Left ventricle myocardium inferior (tissue), 1 donor: ENCODE data around the gene CNOT4. TPM values are rescaled to one million over a fixed set of nuclear protein-coding genes. Genes with fewer than 3 reads are reported as not detected.

ENCODE experiments used
- DNase-seq: peaks from one replicate; pipeline ENCODE4 v3.0.0-alpha.2; 2020
- H3K27ac ChIP-seq: fragments of 200-600 bp; replicated peaks from 2 replicates; pipeline ENCODE4 v1.8.0; 2021
- H3K27me3 ChIP-seq: fragments of 200-600 bp; 2 replicates; pipeline ENCODE4 v1.8.0; 2021; ENCODE audit warnings: low read depth
- H3K36me3 ChIP-seq: fragments of 200-600 bp; 2 replicates; pipeline ENCODE4 v1.8.0; 2021
- H3K4me1 ChIP-seq: fragments of 200-600 bp; 2 replicates; pipeline ENCODE4 v1.8.0; 2021
- H3K4me3 ChIP-seq: fragments of 200-600 bp; 2 replicates; pipeline ENCODE4 v1.8.0; 2021; ENCODE audit warnings: mild to moderate bottlenecking, moderate library complexity
- H3K9me3 ChIP-seq: fragments of 200-600 bp; replicated peaks from 2 replicates; pipeline ENCODE4 v1.8.0; 2021
- CTCF ChIP-seq: fragments of 200-600 bp; IDR thresholded peaks from 2 replicates; pipeline ENCODE4 v1.8.0; 2021; ENCODE audit warnings: antibody characterized with exemption, mild to moderate bottlenecking, borderline replicate concordance
- intact Hi-C: fragments of 100-400 bp; cut with micrococcal nuclease; formaldehyde crosslinking; loops from one replicate; pipeline ENCODE4 v1.11.0; 2022
- total RNA-seq: library from RNA; stranded (reverse); fragmentation: NEBNext Ultra II Directional; extraction: Animal tissue kit (Norgen Biotek cat#: 25700); gene quantifications from one replicate; pipeline ENCODE4 v1.2.1, GENCODE V29; 2021
- donor health status: DM: no; HTN: yes; CAD: no; lungs with severe emphysema.

Gene CNOT4
- total RNA-seq, 1 donor from 2014 or later: 26.1 TPM

- TF ChIP-seq CTCF: no peak
- Histone ChIP-seq H3K9me3 (no peaks in the 10 kb centered on the region), H3K4me1 (peaks cover 14% of the 10 kb centered on the region), H3K27ac (no peak overlapping the region), H3K27me3 (no peaks in the 10 kb centered on the region), H3K36me3 (peaks cover 13% of the 10 kb centered on the region), H3K4me3 (no peak overlapping the region)
- DNase-seq: no peak
- intact Hi-C loops: no loop called here
Observed at GRCh38 chr7:135441791-135442190, 68.1 kb downstream of the CNOT4 start.

- H3K4me3 ChIP-seq: no peak overlapping the region
- peaks cover 12% of the 10 kb centered on the region for H3K9me3 ChIP-seq
- H3K4me1 ChIP-seq: peaks cover 9% of the 10 kb centered on the region
- intact Hi-C loops: no loop called here
- H3K36me3 ChIP-seq: peaks cover 46% of the 10 kb centered on the region
- no peak for TF ChIP-seq CTCF
- no peaks in the 10 kb centered on the region for H3K27me3 ChIP-seq
- H3K27ac ChIP-seq: no peak overlapping the region
- no peak for DNase-seq
Observed at GRCh38 chr7:135434047-135434446, 75.9 kb downstream of the CNOT4 start.

GRCh38 chr7:135430626-135431025, 79.3 kb downstream of the CNOT4 start:
- no peak for DNase-seq
- peaks cover 27% of the 10 kb centered on the region for H3K4me1 ChIP-seq
- peaks cover 10% of the 10 kb centered on the region for H3K9me3 ChIP-seq
- no peak overlapping the region for H3K4me3 ChIP-seq
- H3K27ac ChIP-seq: no peak overlapping the region
- intact Hi-C loops: no loop called here
- H3K36me3 ChIP-seq: peaks cover 25% of the 10 kb centered on the region
- no peak for TF ChIP-seq CTCF
- H3K27me3 ChIP-seq: no peaks in the 10 kb centered on the region

GRCh38 chr7:135428879-135429278, 81.0 kb downstream of the CNOT4 start:
- peaks cover 27% of the 10 kb centered on the region for H3K4me1 ChIP-seq
- no peaks in the 10 kb centered on the region for H3K9me3 ChIP-seq
- no peak for TF ChIP-seq CTCF
- H3K27me3 ChIP-seq: no peaks in the 10 kb centered on the region
- intact Hi-C loops: no loop called here
- DNase-seq: no peak
- H3K27ac ChIP-seq: no peak overlapping the region
- H3K36me3 ChIP-seq: peaks cover 9% of the 10 kb centered on the region
- no peak overlapping the region for H3K4me3 ChIP-seq

- H3K4me1 ChIP-seq: peaks cover 27% of the 10 kb centered on the region
- no peak overlapping the region for H3K27ac ChIP-seq
- H3K36me3 ChIP-seq: peaks cover 6% of the 10 kb centered on the region
- H3K9me3 ChIP-seq: no peaks in the 10 kb centered on the region
- TF ChIP-seq CTCF: no peak
- intact Hi-C loops: no loop called here
- no peaks in the 10 kb centered on the region for H3K27me3 ChIP-seq
- no peak for DNase-seq
- no peak overlapping the region for H3K4me3 ChIP-seq
Observed at GRCh38 chr7:135428011-135428410, 81.9 kb downstream of the CNOT4 start.

GRCh38 chr7:135427166-135427565, 82.7 kb downstream of the CNOT4 start:
- H3K27me3 ChIP-seq: no peaks in the 10 kb centered on the region
- H3K4me1 ChIP-seq: peaks cover 27% of the 10 kb centered on the region
- H3K27ac ChIP-seq: no peak overlapping the region
- DNase-seq: no peak
- no peak for TF ChIP-seq CTCF
- intact Hi-C loops: no loop called here
- H3K4me3 ChIP-seq: no peak overlapping the region
- H3K9me3 ChIP-seq: no peaks in the 10 kb centered on the region
- no peaks in the 10 kb centered on the region for H3K36me3 ChIP-seq
